ENCODE data around the gene PDGFRB. TPM values are rescaled to one million over a fixed set of nuclear protein-coding genes. Genes with fewer than 3 reads are reported as not detected.

The PDGFRB gene
- total and polyA plus RNA-seq, 10 of the 15 experiments (the other 5 are each of a cell fraction or from before 2014, with no cell fraction given): 0.02 to 3.0 (median 1.0) TPM

DNA sequence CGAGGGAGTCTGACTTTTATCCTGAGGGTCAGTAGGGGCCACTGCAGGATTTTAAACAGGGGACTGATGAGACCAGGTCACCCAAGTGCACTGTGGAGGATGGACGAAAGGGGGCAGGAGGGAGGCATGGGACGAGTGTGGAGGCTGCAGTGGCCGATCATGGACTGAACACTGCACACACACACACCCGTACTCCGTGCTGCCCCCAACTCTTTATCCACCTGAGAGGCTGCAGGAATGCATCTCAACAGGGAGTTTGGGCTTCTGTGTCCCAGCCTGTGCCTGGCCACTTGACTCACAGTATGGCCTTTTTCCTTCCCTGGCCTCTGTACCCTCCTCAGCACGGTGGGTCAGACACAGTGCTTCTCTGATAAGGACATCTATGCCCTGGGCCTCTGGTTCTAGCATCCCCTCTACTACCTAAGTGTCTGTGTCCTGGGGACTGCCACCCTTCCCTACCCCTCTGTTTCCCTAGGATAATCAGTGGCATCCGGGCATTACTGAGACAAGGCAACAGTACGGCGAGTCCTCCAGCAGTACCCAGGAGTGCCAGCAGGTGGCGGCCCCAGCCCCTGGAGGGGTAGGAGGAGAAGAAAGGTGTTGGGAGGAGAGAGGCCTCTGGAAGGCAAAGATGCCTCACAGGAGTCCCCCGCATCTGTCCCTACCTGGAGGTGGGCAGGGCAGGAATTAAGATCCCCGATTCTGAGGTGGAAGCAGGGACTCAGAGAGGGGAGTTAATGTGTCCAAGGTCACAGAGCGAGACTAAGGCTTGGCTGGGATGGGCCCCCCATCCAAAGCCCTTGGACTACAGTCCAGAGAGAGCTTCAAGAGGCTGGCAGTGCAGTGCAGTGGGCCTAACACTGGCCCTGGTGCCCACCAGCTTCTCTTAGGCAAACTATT, 5.8 kb upstream of the PDGFRB start (continued):
- TF ChIP-seq, protein P1, sequence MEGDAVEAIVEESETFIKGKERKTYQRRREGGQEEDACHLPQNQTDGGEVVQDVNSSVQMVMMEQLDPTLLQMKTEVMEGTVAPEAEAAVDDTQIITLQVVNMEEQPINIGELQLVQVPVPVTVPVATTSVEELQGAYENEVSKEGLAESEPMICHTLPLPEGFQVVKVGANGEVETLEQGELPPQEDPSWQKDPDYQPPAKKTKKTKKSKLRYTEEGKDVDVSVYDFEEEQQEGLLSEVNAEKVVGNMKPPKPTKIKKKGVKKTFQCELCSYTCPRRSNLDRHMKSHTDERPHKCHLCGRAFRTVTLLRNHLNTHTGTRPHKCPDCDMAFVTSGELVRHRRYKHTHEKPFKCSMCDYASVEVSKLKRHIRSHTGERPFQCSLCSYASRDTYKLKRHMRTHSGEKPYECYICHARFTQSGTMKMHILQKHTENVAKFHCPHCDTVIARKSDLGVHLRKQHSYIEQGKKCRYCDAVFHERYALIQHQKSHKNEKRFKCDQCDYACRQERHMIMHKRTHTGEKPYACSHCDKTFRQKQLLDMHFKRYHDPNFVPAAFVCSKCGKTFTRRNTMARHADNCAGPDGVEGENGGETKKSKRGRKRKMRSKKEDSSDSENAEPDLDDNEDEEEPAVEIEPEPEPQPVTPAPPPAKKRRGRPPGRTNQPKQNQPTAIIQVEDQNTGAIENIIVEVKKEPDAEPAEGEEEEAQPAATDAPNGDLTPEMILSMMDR (IDR thresholded peaks at IDR 0.05 in 2 of 3, conservative IDR thresholded peaks at IDR 0.05 in 1 of 3; ENCODE audit: control insufficient read depth in 2 of 3, extremely low read depth in 1 of 3, insufficient read depth in 1 of 3, low read depth in 3 of 3, low read length in 3 of 3): peak; percentile 93 to 99 (median 93)
- TF ChIP-seq EP300 (IDR thresholded peaks at IDR 0.05; ENCODE audit: borderline replicate concordance in 1 of 2, control insufficient read depth in 1 of 2, low read depth in 2 of 2, low read length in 2 of 2) (no peak), CHD2 (IDR thresholded peaks at IDR 0.05; ENCODE audit: borderline replicate concordance, low read depth, low read length) (no peak), GATAD2B (conservative IDR thresholded peaks at IDR 0.05; ENCODE audit: low read depth) (peak; percentile 54; the same call in 1 of the 2 replicates), MXI1 (IDR thresholded peaks at IDR 0.05; ENCODE audit: low read depth, low read length) (no peak; the same call in 1 of the 2 replicates), WRNIP1 (IDR thresholded peaks at IDR 0.05; ENCODE audit: borderline replicate concordance, low read depth, low read length) (no peak)

DNA sequence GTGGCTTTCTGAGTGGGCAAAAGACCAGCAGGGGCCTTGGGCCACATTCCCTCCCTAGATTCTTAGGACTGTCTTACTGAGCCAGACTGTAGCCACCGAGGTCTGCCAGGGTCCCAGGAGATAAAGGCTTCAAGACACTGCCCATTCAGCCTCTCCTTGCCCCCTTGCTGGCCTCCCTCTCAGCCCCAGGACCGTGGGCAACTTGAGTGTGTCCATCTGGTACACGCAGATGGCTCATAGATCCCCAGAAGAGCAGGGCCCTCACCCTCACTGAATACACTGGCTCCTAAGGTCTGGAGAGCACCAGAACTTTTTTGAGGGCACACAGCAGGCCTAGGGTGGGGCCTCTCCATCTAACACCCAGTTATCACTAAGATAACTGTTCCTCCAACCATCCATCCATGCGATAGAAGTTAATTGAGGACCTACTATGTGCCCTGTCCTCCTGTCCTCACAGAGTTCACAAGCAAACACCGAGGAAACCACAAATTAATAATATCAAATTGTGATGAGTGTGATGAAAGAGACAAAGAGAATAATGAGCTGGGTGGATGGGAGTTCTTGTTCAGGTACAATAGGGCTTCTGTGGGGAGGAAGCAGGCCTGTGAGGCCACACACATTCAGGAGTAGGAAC, 4.9 kb upstream of the PDGFRB start:
- Histone ChIP-seq H3K27me3 (replicated peaks in 1 of 2; ENCODE audit: control insufficient read depth in 2 of 2, insufficient read depth in 2 of 2, low read length in 1 of 2) (no peaks in the 10 kb centered on the region; a peak in 1 of 4 replicates), H3K27ac (ENCODE audit: control insufficient read depth, insufficient read depth) (no peak overlapping the region), H3K4me2 (ENCODE audit: control insufficient read depth, insufficient read depth) (no peak overlapping the region), H2AFZ (ENCODE audit: control insufficient read depth, low read depth, low read length) (peak overlapping the region; percentile 76), H3K36me3 (ENCODE audit: control insufficient read depth in 2 of 2, insufficient read depth in 2 of 2, low read length in 1 of 2) (no peaks in the 10 kb centered on the region), H3K9me3 (replicated peaks; ENCODE audit: control insufficient read depth, insufficient read depth, low read length) (no peaks in the 10 kb centered on the region), H3K4me3 (no peak overlapping the region), H4K20me1 (ENCODE audit: control insufficient read depth, insufficient read depth) (no peaks in the 10 kb centered on the region), H3K79me2 (ENCODE audit: control insufficient read depth, insufficient read depth, low read length) (no peaks in the 10 kb centered on the region), H3K9ac (ENCODE audit: control insufficient read depth, insufficient read depth, low read length) (no peak overlapping the region), H3K4me1 (ENCODE audit: control insufficient read depth, insufficient read depth, low read length) (peaks cover 10% of the 10 kb centered on the region)
- DNase-seq (ENCODE audit: low read depth, low spot score): no peak
- ATAC-seq: no peak
- WGBS (ENCODE audit: insufficient coverage, insufficient replicate concordance, low lambda C conversion rate, missing lambda C conversion rate): 14% methylated on average over 5 of the region's 5 CpGs
- POLR2A ChIA-PET: no interaction called here
- in situ Hi-C loops (cut with MboI) (no loop called here), intact Hi-C loops (cut with micrococcal nuclease; ENCODE audit: unreplicated experiment) (loop anchor here (1.0 to 2.0 kb wide), 3 partner anchors 58 to 276 kb away; no protein-coding TSS in a partner anchor)
- SMC1A ChIA-PET (ENCODE audit: uncharacterized antibody, unreplicated experiment): interaction anchor here (1.0 to 1.5 kb wide), 2 partner anchors 15 to 55 kb away, joined by 3 read pairs; no protein-coding TSS in a partner anchor
- RAD21 ChIA-PET (ENCODE audit: unreplicated experiment): interaction anchor here (0.7 to 1.0 kb wide), 2 partner anchors 21 to 34 kb away, joined by 3 read pairs; no protein-coding TSS in a partner anchor
- CTCF ChIA-PET: interaction anchor here (0.7 to 6.7 kb wide), 5 partner anchors 15 to 542 kb away, joined by 3 to 68 read pairs (median 3); no protein-coding TSS in a partner anchor
- no peak for FAIRE-seq
- no TSS peak for BruUV-seq (replicated peaks)
- TF ChIP-seq MTA3 (IDR thresholded peaks at IDR 0.05; ENCODE audit: borderline replicate concordance, low read length): no peak
- TF ChIP-seq SREBF1 (IDR thresholded peaks at IDR 0.05; ENCODE audit: low read length): no peak
- no peak for TF ChIP-seq RAD51 (IDR thresholded peaks at IDR 0.05)
- TF ChIP-seq HDAC6 (IDR thresholded peaks at IDR 0.05; ENCODE audit: unreplicated experiment): no peak
- TF ChIP-seq BACH1 (IDR thresholded peaks at IDR 0.05; ENCODE audit: borderline replicate concordance): no peak
- no peak for TF ChIP-seq BCLAF1 (IDR thresholded peaks at IDR 0.05)
- TF ChIP-seq MXI1 (IDR thresholded peaks at IDR 0.05; ENCODE audit: low read depth, low read length): no peak
- TF ChIP-seq SP1 (IDR thresholded peaks at IDR 0.05; ENCODE audit: low read depth, low read length): no peak
- TF ChIP-seq, protein P2, sequence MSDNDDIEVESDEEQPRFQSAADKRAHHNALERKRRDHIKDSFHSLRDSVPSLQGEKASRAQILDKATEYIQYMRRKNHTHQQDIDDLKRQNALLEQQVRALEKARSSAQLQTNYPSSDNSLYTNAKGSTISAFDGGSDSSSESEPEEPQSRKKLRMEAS (IDR thresholded peaks at IDR 0.05; ENCODE audit: low read depth, low read length): no peak
- TF ChIP-seq MEF2B (IDR thresholded peaks at IDR 0.05; ENCODE audit: partially characterized antibody, poor library complexity, severe bottlenecking): no peak
